GM21423 (cell line): Measurements from ENCODE around the gene KIAA1210.

Source experiments
- ATAC-seq: cut with Tn5 transposase; IDR thresholded peaks from one replicate; pipeline ENCODE4 v1.9.1; 2021; ENCODE audit warnings: mild to moderate bottlenecking, moderate library complexity; ENCODE audit not compliant: unreplicated experiment

Gene KIAA1210

DNA sequence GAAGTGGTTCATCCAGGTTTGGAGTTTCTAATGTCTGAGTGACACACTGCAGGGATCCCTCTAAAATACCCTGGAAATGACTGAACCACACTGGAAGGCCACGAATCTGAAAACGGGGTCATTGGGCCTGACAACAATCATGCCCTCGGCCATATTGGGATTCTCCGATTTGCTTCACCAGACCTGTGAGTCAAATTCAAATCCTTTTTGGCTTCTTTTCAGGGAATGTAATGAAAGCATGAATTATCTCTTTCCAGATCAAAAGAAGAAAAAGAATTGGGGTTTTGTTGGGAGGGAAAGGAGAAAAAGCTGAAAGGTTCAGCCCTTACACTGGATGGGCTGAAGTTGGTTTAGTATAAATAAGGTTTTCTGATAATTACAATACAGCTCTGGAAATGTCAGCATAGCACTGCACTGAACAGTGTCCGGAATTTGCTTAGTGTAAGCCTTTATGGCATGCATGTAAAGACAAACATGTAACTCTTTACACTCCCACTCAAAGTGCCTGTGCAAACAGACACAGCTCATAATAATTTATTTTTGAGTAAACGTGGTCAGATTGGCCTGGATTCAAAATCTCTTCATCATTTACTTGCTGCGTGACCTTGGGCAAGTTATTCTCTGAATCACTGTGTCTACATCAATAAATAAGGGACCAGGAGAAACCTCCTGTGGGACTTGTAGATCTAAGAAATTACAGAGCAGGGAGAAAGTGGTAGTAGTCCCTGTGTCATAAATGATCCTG is 33.4 kb downstream of the KIAA1210 start:
- ATAC-seq, result no peak

DNA sequence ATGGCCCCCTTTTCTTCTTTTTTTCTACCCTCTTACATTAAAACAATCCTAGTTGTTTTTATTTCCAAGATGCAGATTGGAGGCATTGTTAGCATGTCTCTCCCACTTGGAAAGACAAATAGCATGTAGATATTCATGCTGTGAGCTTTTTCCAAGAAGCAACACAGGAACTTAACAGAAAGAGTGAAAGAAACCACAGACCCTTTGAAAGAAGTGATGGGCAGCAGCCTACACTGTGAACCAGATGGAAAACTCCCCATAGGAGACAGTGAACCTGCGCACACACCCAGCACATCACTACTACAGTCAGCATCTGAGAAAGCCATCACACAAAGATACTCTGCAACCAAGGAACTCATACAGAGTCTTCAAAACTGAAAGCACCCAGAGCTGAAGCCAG is 37.0 kb downstream of the KIAA1210 start:
- ATAC-seq, result no peak

- no peak for ATAC-seq
These were observed 38.0 kb downstream of the KIAA1210 start for GRCh38 chrX:119089619-119090018.

DNA sequence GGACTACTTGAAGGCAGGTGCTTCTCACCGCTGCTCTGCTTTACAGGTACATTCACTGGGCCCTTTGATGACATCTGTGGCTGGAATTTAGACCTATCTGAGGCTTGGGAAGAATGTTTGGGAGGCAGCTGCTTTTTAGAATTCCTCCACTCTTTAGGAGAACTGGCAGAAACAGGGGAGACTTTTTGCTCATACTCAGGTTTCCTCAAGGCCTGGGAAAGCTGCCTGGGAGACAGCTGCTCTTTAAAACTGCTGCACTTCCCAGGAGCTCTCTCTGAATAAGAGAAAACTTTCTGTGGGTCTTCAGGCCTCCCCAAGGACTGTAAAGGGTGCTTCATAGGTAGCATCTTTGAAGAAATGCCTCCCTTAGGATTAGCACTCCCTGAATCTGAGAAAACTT is 40.5 kb downstream of the KIAA1210 start:
- ATAC-seq, result no peak

DNA sequence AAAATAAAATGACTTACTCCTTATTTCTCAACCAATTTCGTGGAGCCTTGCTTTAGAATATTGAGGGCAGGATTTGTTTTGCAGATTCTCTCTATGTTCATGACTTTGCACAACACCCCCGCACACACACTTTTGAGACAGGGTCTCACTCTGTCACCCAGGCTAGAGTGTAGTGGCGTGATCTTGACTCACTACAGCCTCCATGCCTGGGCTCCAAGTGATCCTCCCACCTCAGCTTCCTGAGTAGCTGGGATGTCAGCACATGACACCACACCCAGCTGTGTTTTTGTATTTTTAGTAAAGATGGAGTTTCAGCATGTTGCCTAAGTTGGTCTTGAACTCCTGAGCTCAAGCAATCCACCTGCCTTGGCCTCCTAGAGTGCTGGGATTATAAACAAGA is 42.8 kb downstream of the KIAA1210 start:
- no peak for ATAC-seq

DNA sequence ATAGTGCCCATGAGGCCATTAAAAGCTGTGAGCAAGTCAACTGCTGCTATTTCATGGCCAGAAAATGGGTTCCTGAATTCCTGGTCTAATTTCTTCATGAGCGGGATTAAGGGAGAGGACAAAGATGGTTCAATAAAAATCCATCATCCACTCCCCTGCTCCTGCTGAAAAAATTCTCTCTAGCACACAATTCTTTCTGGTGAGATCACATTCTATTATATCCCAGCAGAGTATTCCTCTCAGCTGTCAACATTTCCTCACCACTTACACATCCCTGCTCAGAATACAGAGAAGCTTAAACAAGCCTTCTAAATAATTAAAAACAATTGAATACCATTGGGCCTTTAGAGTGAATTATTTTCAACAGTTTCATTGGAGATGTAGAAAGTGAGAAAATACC is 45.3 kb downstream of the KIAA1210 start:
- ATAC-seq, result no peak

DNA sequence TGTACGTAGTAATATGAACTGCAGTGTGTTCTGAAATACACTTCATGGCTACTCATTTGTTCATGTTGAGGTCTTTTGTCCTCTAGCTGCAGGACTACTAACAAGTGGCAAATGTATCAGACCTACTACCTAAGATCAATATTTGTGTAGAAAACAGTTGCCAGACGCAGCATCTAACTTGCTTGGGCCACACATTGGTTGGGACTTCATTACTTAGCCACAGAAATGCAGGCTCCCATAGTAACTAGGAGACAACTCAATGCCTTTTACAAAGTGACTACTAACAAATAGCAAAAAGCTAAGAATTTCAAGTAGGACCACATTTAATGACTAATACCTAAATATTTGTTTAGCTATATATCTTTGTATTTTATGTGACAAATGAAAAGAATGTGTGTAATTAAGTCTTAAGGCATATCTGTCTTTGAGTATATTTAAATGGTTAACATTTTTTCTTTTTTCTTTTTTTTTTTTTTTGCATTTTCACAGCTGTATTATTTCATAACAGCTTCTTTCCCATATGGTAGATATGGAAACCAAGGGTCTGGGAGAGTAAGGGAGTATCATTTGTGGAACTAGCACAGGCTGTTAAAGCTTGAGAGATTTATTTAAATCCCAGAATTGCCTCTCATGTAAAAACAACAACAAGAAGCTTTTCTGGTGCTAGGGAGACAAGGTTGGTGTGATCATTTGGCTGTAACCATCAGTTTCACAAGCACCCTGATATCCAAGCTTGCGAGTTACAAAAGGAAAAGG is 52.2 kb downstream of the KIAA1210 start:
- no peak for ATAC-seq

DNA sequence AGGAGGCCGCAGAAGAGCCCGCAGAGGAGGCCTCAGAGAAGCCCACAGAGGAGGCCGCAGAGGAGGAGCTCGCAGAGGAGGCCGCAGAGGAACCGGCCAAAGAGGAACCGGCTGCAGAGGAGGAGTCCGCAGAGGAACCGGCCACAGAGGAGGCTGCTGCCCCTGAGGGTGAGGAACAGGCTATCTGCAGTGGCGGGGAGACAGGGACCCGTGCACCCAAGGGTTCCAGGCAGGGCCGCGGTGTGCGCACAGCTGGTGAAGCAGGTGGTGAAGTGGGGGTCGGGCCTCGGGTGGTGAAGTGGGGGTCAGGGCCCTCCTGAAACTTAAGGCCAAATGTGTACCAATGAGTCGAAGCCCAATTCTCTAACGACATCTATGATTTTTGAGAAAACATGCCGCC is 53.7 kb downstream of the KIAA1210 start:
- ATAC-seq, result no peak

DNA sequence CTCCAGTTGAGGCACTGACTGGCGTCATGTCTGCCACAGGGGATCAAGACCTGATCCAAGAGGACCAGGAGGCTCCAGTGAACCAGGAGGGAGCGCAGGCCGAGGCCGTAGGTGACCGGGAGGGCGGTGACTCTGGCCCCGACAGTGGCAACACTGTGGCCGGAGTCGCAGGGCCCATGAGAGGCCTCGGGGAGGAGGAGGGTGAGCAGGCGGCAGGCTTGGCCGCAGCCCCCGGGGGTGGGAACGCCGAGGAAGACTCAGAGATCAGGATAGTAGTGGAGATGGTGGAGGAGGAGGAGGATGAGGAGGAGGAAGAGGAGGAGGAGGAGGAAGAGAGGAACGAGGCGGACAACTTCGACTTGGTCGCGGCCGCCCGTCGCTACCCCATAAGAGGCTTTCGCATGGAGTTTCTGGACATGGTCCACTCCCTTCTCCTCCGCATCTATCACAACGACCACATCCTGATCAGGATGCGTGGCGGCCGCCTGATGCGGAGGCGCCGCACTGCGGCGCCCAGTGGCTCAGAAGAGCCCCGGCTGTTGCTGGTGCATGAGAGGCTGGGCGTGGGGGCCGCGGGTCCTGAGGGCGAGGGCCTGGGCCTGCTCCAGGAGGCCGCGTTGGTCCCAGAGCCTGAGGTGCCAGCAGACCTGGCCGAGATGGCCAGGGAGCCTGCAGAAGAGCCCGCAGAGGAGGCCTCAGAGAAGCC is 54.3 kb downstream of the KIAA1210 start:
- ATAC-seq, result no peak

DNA sequence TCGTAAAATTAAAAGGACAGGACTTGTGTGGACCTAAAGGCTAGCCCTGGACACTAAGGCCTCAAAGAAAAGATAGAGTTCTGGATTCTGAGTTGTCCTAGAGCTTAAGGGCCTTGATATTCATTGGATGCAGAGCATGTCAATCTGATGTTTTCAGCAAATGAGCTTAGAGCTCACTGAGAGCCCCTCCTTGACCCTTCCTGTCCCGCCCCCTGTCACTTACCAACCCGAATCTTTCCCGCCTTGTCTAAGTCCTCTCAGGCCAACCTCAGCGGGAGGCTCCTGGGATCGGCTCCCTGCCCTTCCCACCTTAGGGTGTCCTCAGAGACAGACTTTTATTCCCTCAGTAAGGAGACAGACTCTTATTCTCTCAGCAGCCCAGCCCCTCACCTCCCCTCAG is 54.9 kb downstream of the KIAA1210 start, which contains the start of gene CT47C1:
TSS of gene CT47C1 (plus strand) at position 250 of the 400 bp plus-strand sequence. CDS start 233 bp downstream, outside the sequence.
- no peak for ATAC-seq

DNA sequence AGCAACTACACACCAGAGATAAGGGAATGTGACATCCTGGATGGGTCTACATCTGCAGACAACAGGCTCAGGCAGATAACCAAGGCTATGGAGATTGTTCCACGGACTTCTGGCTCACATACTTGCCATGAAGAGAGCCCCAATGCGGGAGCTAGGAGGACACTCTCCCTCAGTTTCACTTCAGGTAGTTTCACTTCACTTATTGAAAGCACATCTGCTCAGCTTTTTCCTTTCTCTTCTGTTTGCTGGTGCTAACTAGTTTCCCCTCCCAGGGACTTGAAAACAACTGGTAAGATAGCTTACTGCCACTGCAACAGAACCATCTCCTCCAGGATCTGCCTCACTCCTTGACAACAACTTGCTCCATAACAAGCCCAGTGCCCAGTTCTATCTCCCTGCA is 56.2 kb downstream of the KIAA1210 start:
- ATAC-seq, result peak; percentile 75

DNA sequence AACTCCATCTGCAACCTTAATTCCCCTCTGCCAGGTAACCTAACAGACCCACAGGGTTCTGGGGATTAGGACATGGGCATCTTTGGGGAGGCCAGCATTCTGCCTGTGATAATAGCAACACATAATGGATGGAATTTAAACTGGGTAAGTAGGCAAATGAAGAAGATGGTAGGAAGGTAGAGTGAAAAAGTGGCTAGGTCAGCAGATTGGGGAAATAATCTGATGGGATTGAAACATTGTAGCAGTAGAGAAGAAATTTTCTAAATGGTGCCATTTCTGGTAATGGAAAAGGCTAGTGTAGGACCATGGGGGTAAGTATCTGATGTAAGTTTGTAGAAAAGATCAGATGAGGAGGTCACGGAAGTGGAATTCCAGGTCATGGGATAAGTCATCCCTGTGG is 57.9 kb downstream of the KIAA1210 start:
- no peak for ATAC-seq

GRCh38 chrX:119069128-119069527 is 58.5 kb downstream of the KIAA1210 start:
- ATAC-seq, result no peak

- ATAC-seq, result no peak
These were observed 60.4 kb downstream of the KIAA1210 start for GRCh38 chrX:119067023-119067739.

GRCh38 chrX:119063428-119063827 is 64.2 kb downstream of the KIAA1210 start:
- no peak for ATAC-seq

- ATAC-seq, result no peak
These were observed 64.8 kb downstream of the KIAA1210 start for GRCh38 chrX:119062750-119063374.

GRCh38 chrX:119055687-119056086 is 71.9 kb downstream of the KIAA1210 start:
- no peak for ATAC-seq

GRCh38 chrX:119045884-119046283 is 81.7 kb downstream of the KIAA1210 start:
- ATAC-seq, result no peak

DNA sequence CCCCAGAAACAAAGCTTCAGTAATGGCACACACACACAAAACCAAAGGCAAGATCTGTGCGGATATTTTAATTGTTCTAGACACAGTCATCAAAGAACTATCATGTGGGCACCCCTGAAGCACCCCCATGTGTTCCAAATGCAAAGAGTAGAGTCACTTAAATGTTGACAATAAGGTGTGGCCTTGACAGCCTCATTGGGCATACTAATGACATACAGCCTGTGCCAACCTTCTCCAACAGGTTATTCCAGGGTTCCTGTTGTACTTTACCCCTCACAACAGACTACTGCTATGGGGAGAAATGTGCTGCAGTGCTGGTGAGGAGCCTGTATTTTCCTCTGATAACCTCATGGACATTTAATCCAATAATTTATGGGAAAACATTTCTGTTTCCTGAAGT is 84.6 kb downstream of the KIAA1210 start:
- ATAC-seq, result no peak

DNA sequence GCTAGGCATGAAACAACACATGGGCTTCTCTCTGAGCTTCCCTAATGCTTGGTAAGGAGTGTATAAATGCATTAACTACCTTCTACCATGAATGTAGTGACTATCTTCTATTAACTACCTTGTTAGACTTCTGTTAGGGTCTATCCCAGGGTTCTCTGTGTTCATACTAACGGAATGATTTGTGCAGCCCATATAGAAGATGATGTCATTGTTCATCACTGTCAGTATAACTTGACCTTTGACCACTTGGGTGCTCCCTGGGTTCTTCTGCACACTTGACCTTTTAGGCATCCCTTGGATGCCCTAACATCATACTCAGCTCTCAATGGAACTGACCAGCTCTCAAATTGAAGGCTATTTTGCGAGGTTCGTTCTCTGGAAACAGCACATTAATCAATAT is 85.6 kb downstream of the KIAA1210 start:
- no peak for ATAC-seq

GRCh38 chrX:119041175-119041574 is 86.4 kb downstream of the KIAA1210 start:
- ATAC-seq, result no peak
